Fibroblast of lung (primary cell): ENCODE data around the gene REPS2. TPM values are rescaled to one million over a fixed set of nuclear protein-coding genes. Genes with fewer than 3 reads are reported as not detected.

Experiments
- DNase-seq, 2 donors: peaks; one replicate each; pipeline versions ENCODE4 v3.0.0 to v3.0.0-alpha.2; 2010; ENCODE audit warnings: low read depth in 2 of 2
- H2AFZ ChIP-seq: 2 replicates; pipeline ENCODE4 v1.5.1; 2012; ENCODE audit warnings: low read length, control low read depth, inconsistent platforms
- H3K27ac ChIP-seq: 2 replicates; pipeline ENCODE4 v1.5.1; 2011; ENCODE audit warnings: low read length, control low read depth; ENCODE audit not compliant: insufficient read depth
- H3K27me3 ChIP-seq: 2 replicates; pipeline ENCODE4 v1.5.1; 2011; ENCODE audit warnings: mild to moderate bottlenecking, low read length; ENCODE audit not compliant: control insufficient read depth, insufficient read depth
- H3K36me3 ChIP-seq: 2 replicates; pipeline ENCODE4 v1.5.1; 2011; ENCODE audit warnings: low read length; ENCODE audit not compliant: control insufficient read depth, insufficient read depth
- H3K4me1 ChIP-seq: 2 replicates; pipeline ENCODE4 v1.5.1; 2011; ENCODE audit warnings: low read length; ENCODE audit not compliant: control insufficient read depth, insufficient read depth; ENCODE audit errors: extremely low read depth
- H3K4me2 ChIP-seq: 2 replicates; pipeline ENCODE4 v1.5.1; 2011; ENCODE audit warnings: low read length, control low read depth; ENCODE audit not compliant: insufficient read depth; ENCODE audit errors: extremely low read depth
- H3K4me3 ChIP-seq, 4 experiments: fragments of 200-600 bp in 1 of 4; sonication (generic) in 1 of 4; replicated peaks in 1 of 4; 2 replicates each; pipeline ENCODE4 v1.5.1; 2011 to 2016; ENCODE audit warnings: low read length in 4 of 4, low read depth in 3 of 4, mild to moderate bottlenecking in 3 of 4, control low read depth in 2 of 4, inconsistent platforms in 1 of 4, mixed read lengths in 1 of 4; ENCODE audit not compliant: insufficient read depth in 1 of 4; ENCODE audit errors: control extremely low read depth in 1 of 4
- H3K79me2 ChIP-seq: 2 replicates; pipeline ENCODE4 v1.5.1; 2012; ENCODE audit warnings: mild to moderate bottlenecking, low read length, inconsistent platforms; ENCODE audit not compliant: control insufficient read depth, insufficient read depth
- H3K9ac ChIP-seq: 2 replicates; pipeline ENCODE4 v1.5.1; 2011; ENCODE audit warnings: mild to moderate bottlenecking, low read length, control low read depth; ENCODE audit not compliant: insufficient read depth
- H3K9me3 ChIP-seq: 2 replicates; pipeline ENCODE4 v1.5.1; 2012; ENCODE audit warnings: low read depth, low read length; ENCODE audit not compliant: control insufficient read depth, insufficient read depth
- H4K20me1 ChIP-seq: 2 replicates; pipeline ENCODE4 v1.5.1; 2011; ENCODE audit warnings: low read length; ENCODE audit not compliant: control insufficient read depth, insufficient read depth; ENCODE audit errors: extremely low read depth
- EZH2 ChIP-seq: IDR thresholded peaks from 2 replicates; pipeline ENCODE4 v1.5.1; 2012; ENCODE audit warnings: low read length, control low read depth, mild to moderate bottlenecking; ENCODE audit errors: missing control alignments
- polyA plus RNA-seq, 2 donors: library from polyadenylated mRNA; depleted of rRNA in 1 of 2; stranded (reverse) in 1 of 2; unstranded in 1 of 2; fragments of >200 nt; gene quantifications; 2 replicates each; pipeline ENCODE4 v1.2.1, GENCODE V29; 2011 to 2012; ENCODE audit warnings: missing spikeins in 1 of 2
- total RNA-seq: library from RNA; depleted of rRNA; stranded (reverse); fragments of >200 nt; gene quantifications from 2 replicates; pipeline ENCODE4 v1.2.1, GENCODE V29; 2014
- TF ChIP-seq, protein P1 (sequence below), 2 donors: IDR thresholded peaks in 1 of 2; conservative IDR thresholded peaks in 1 of 2; 1 replicate in 1 of 2; 2 replicates in 1 of 2; pipeline ENCODE4 v1.5.1; 2011 to 2012; ENCODE audit warnings: low read length in 2 of 2, control low read depth in 1 of 2, inconsistent platforms in 1 of 2, low read depth in 1 of 2, mild to moderate bottlenecking in 1 of 2

Gene REPS2
- total and polyA plus RNA-seq, 2 donors (not counting 1 experiment from before 2014, with no cell fraction given) = 0.27 to 0.50 TPM

DNA sequence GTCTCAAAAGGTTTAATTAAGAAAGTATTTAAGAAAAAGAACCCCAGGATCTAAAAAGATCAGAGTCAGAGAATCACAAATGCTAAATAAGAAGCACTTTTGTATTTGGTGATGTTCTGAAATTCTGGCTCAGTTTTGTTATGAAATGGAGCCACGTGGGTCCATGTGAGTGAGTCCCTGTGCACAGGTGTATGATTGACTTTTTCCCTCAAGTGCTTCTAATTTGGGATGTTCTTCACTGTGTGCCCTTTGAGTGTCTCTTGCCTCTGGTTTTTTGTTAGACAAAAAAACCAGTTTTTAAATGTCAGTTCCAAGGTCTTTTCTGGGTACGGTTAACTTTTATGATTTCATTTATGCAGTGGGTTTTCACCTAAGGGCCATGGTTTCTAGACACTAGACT lies 44.4 kb downstream of the REPS2 start:
- Histone ChIP-seq H4K20me1 (no peaks in the 10 kb centered on the region), H3K4me3 (no peak overlapping the region), H3K27me3 (no peaks in the 10 kb centered on the region), H2AFZ (no peak overlapping the region), H3K4me2 (no peak overlapping the region), H3K9ac (no peak overlapping the region), H3K79me2 (no peaks in the 10 kb centered on the region), H3K27ac (no peak overlapping the region), H3K4me1 (no peaks in the 10 kb centered on the region), H3K36me3 (no peaks in the 10 kb centered on the region), H3K9me3 (no peaks in the 10 kb centered on the region)
- DNase-seq = no peak
- TF ChIP-seq, protein P1, sequence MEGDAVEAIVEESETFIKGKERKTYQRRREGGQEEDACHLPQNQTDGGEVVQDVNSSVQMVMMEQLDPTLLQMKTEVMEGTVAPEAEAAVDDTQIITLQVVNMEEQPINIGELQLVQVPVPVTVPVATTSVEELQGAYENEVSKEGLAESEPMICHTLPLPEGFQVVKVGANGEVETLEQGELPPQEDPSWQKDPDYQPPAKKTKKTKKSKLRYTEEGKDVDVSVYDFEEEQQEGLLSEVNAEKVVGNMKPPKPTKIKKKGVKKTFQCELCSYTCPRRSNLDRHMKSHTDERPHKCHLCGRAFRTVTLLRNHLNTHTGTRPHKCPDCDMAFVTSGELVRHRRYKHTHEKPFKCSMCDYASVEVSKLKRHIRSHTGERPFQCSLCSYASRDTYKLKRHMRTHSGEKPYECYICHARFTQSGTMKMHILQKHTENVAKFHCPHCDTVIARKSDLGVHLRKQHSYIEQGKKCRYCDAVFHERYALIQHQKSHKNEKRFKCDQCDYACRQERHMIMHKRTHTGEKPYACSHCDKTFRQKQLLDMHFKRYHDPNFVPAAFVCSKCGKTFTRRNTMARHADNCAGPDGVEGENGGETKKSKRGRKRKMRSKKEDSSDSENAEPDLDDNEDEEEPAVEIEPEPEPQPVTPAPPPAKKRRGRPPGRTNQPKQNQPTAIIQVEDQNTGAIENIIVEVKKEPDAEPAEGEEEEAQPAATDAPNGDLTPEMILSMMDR (conservative IDR thresholded peaks at IDR 0.05 in 1 of 2, IDR thresholded peaks at IDR 0.05 in 1 of 2; ENCODE audit: low read depth in 1 of 2, low read length in 2 of 2) = no peak
- no peak for TF ChIP-seq EZH2

DNA sequence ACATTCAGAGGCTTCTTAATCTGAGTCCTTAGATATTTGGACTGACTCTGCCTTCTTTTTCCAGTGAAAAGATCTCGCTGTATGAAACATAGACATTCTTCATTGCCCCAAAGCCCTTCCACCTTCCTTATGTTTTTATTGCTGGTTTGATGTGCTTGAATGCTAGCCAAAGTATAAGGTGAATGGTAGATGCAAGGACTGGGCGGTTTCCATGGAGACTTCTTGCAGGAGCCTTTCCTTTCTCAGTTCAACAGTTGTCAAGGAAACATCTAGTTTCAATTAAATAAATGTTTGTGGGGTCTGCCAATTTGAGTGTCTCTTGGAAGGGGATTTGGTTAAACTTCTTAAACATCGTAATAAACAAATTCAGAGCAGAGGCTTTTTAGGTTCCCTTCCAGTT lies 46.0 kb downstream of the REPS2 start:
- no peak overlapping the region for H3K9ac ChIP-seq
- no peaks in the 10 kb centered on the region for H3K27me3 ChIP-seq

DNA sequence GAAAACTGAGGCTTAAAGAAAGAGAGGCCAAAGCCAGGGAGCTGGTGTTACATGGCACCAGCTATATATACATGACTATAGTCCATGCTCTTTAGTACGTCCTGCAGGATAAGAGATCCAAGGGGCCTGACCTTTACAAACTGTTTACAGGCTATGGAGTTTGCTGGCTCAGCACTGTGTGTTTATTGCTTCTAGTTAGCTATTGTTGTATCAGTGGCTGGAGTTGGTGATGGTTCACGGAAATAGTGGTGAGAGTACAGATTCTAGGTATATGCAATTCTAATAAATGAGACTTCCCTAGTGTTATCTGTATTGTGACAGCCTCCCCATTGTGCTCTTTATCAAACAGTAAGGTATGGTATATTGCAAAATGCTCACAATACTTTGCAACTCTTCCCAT lies 46.5 kb downstream of the REPS2 start:
- Histone ChIP-seq H3K27me3 (no peaks in the 10 kb centered on the region), H3K9ac (no peak overlapping the region), H3K4me3 (no peak overlapping the region), H4K20me1 (no peaks in the 10 kb centered on the region), H2AFZ (no peak overlapping the region), H3K4me2 (no peak overlapping the region), H3K79me2 (no peaks in the 10 kb centered on the region), H3K36me3 (no peaks in the 10 kb centered on the region), H3K4me1 (no peaks in the 10 kb centered on the region), H3K9me3 (no peaks in the 10 kb centered on the region), H3K27ac (no peak overlapping the region)
- no peak for TF ChIP-seq EZH2
- TF ChIP-seq, protein P1 (conservative IDR thresholded peaks at IDR 0.05 in 1 of 2, IDR thresholded peaks at IDR 0.05 in 1 of 2; ENCODE audit: low read depth in 1 of 2, low read length in 2 of 2) = no peak
- DNase-seq = no peak

More for the DNA sequence above, 46.0 kb downstream of the REPS2 start:
- no peaks in the 10 kb centered on the region for H3K36me3 ChIP-seq
- no peaks in the 10 kb centered on the region for H3K9me3 ChIP-seq
- H3K4me2 ChIP-seq = no peak overlapping the region
- TF ChIP-seq EZH2 = no peak
- TF ChIP-seq, protein P1 (conservative IDR thresholded peaks at IDR 0.05 in 1 of 2, IDR thresholded peaks at IDR 0.05 in 1 of 2; ENCODE audit: low read depth in 1 of 2, low read length in 2 of 2) = no peak
- no peak for DNase-seq
- H4K20me1 ChIP-seq = no peaks in the 10 kb centered on the region
- no peaks in the 10 kb centered on the region for H3K4me1 ChIP-seq
- H3K27ac ChIP-seq = no peak overlapping the region
- H3K79me2 ChIP-seq = no peaks in the 10 kb centered on the region
- H3K4me3 ChIP-seq = no peak overlapping the region
- no peak overlapping the region for H2AFZ ChIP-seq
